SH-SY5Y (cell line): Measurements from ENCODE around the gene ZNF835.

Experiments used
- GATA2 ChIP-seq: IDR thresholded peaks from 2 replicates; pipeline ENCODE4 v1.6.1; 2011; ENCODE audit warnings: mild to moderate bottlenecking, low read depth, low read length
- GATA3 ChIP-seq: IDR thresholded peaks from 2 replicates; pipeline ENCODE4 v1.6.1; 2011; ENCODE audit warnings: low read depth, mild to moderate bottlenecking, low read length, moderate library complexity

- TF ChIP-seq GATA3 = no peak
- TF ChIP-seq GATA2 = no peak
Observed at GRCh38 chr19:56668676-56669075, 2.9 kb downstream of the ZNF835 start.
